Stomach (tissue), 9 donors: ENCODE results near the gene UFSP1. TPM values are rescaled to one million over a fixed set of nuclear protein-coding genes. Genes with fewer than 3 reads are reported as not detected.
A peak's percentile ranks its signal among the peaks of the same experiment; 100 is the strongest.

Experiments
- DNase-seq, 2 donors: peaks; one replicate each; pipeline versions ENCODE4 v3.0.0 to v3.0.0-alpha.2; 2013 to 2019
- H3K27ac ChIP-seq, 5 donors: fragments of 200-600 bp in 4 of 5; sonication (generic) in 4 of 5; one replicate each; pipeline ENCODE4 v1.5.1; 2013 to 2019; ENCODE audit warnings: mild to moderate bottlenecking in 1 of 5, moderate library complexity in 1 of 5
- H3K27me3 ChIP-seq, 3 donors: fragments of 200-600 bp; sonication (generic); one replicate each; pipeline ENCODE4 v1.5.1; 2017 to 2019; ENCODE audit warnings: mixed run types in 1 of 3
- H3K36me3 ChIP-seq, 4 donors: fragments of 200-600 bp; sonication (generic); 1 replicate in 3 of 4; 2 replicates in 1 of 4; pipeline ENCODE4 v1.5.1; 2016 to 2019
- H3K4me1 ChIP-seq, 4 donors: fragments of 200-600 bp; sonication (generic); one replicate each; pipeline ENCODE4 v1.5.1; 2016 to 2019
- H3K4me3 ChIP-seq, 4 donors: fragments of 200-600 bp; sonication (generic) in 3 of 4; one replicate each; pipeline ENCODE4 v1.5.1; 2016 to 2019; ENCODE audit warnings: mild to moderate bottlenecking in 1 of 4
- H3K9me3 ChIP-seq, 4 donors: fragments of 200-600 bp; sonication (generic); one replicate each; pipeline ENCODE4 v1.5.1; 2016 to 2019
- CTCF ChIP-seq, 7 experiments: fragments of 450-650 bp in 4 of 7; fragments of 200-600 bp in 3 of 7; sonication (generic) in 3 of 7; IDR thresholded peaks; one replicate each; pipeline ENCODE4 v1.5.1; 2016 to 2019; ENCODE audit warnings: antibody characterized with exemption in 7 of 7, control low read depth in 2 of 7, mild to moderate bottlenecking in 1 of 7
- EP300 ChIP-seq: sonication (generic); formaldehyde crosslinking; IDR thresholded peaks from one replicate; pipeline ENCODE4 v1.6.1; 2017; ENCODE audit warnings: antibody characterized with exemption
- POLR2A ChIP-seq, 4 donors: fragments of 450-650 bp; IDR thresholded peaks; one replicate each; pipeline ENCODE4 v1.6.1; 2016; ENCODE audit warnings: antibody characterized with exemption in 4 of 4, control low read depth in 2 of 4, mild to moderate bottlenecking in 1 of 4, moderate library complexity in 1 of 4
- POLR2AphosphoS5 ChIP-seq, 3 donors: sonication (generic); formaldehyde crosslinking; IDR thresholded peaks; one replicate each; pipeline ENCODE4 v1.6.1; 2016; ENCODE audit warnings: antibody characterized with exemption in 3 of 3
- WGBS, 5 donors: extraction: QIAGEN DNeasy Blood & Tissue Kit in 3 of 5; methylation state at CpG; one replicate each; pipeline versions ENCODE4 v1.1.5 to v1.1.7; 2013 to 2018; 5-methylcytosine and 5-hydroxymethylcytosine counted together
- intact Hi-C: fragments of 100-400 bp; cut with DNase I; formaldehyde crosslinking; loops from one replicate; pipeline ENCODE4 v1.15.1; 2023; ENCODE audit warnings: low total_unique reads
- polyA plus RNA-seq, 3 donors: library from polyadenylated mRNA; stranded (reverse); fragments of 200-250 nt; gene quantifications; one replicate each; pipeline ENCODE4 v1.2.3, GENCODE V29; 2013
- total RNA-seq, 5 donors: library from RNA; depleted of rRNA; stranded (reverse); fragments of >200 nt; gene quantifications; one replicate each; pipeline versions ENCODE4 v1.1.0 to v1.2.3, GENCODE V29; 2014 to 2016
- donor health status: healthy with polysubstance abuse.
- donor health status: Bipolar disorder and iron deficiency.
- donor health status: healthy.

UFSP1 gene
- total and polyA plus RNA-seq, 8 donors, result 0.73 to 22.6 (median 4.1) TPM; not detected in 3

GRCh38 chr7:100864263-100864845, 25.2 kb downstream of the UFSP1 start:
- H3K4me1 ChIP-seq, result peaks cover 39 to 55% (median 51%) of the 10 kb centered on the region in 4 donors
- 81 to 90% (median 88%) methylated on average over 12 of the region's 12 CpGs for WGBS, 5 donors
- peaks cover 17 to 35% (median 34%) of the 10 kb centered on the region in 4 donors for H3K36me3 ChIP-seq
- H3K9me3 ChIP-seq, result no peaks in the 10 kb centered on the region
- H3K27ac ChIP-seq, result peak overlapping the region in 1 of 5 donors; percentile 24
- H3K4me3 ChIP-seq, result no peak overlapping the region
- no peak for TF ChIP-seq CTCF (IDR thresholded peaks at IDR 0.05)
- no peak for TF ChIP-seq EP300
- no peak for TF ChIP-seq POLR2A (IDR thresholded peaks at IDR 0.05)
- TF ChIP-seq POLR2AphosphoS5 (IDR thresholded peaks at IDR 0.05), result no peak
- no peak for DNase-seq
- H3K27me3 ChIP-seq, result no peaks in the 10 kb centered on the region
- intact Hi-C loops, result no loop called here

DNA sequence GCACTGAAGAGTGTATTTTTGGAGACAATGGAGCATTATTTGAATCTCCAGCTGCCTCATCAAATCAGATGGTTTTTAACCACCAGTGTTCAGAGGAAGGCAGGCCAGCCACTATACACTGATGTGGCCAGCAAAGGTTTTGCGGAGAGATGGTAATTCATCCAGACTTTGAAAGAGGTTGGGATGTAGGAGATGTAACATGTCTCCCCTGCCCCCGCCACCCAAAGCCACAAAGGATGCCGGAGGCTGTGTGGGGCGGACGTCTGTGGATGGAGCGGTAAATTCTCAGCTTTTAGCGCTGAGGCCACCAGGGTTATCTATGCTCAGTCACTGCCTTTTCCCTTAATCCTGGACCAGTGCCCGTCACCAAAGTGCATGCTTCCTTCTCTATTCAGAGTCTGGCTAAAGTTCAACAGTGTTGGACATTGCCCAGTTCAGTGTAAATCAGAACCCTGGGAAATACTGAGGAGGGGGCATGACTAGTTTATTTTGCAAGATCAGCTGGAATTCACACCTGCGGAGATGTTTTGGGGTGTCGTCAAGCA, 26.0 kb downstream of the UFSP1 start:
- Histone ChIP-seq H3K4me3 (no peak overlapping the region), H3K9me3 (no peaks in the 10 kb centered on the region), H3K27ac (peak overlapping the region in 1 of 5 donors; percentile 20), H3K4me1 (peaks cover 31 to 46% (median 44%) of the 10 kb centered on the region in 4 donors), H3K27me3 (no peaks in the 10 kb centered on the region), H3K36me3 (peaks cover 17 to 44% (median 42%) of the 10 kb centered on the region in 4 donors)
- intact Hi-C loops, result no loop called here
- TF ChIP-seq CTCF (IDR thresholded peaks at IDR 0.05), result no peak
- no peak for TF ChIP-seq POLR2A (IDR thresholded peaks at IDR 0.05)
- DNase-seq, result peak; percentile 51 to 76
- 22 to 46% (median 39%) methylated on average over 10 of the region's 10 CpGs for WGBS, 5 donors

- WGBS, 5 donors, result 92 to 97% (median 94%) methylated on average over 13 to 14 of the region's 14 CpGs
- Histone ChIP-seq H3K4me1 (peaks cover 15 to 28% (median 26%) of the 10 kb centered on the region in 4 donors), H3K27ac (no peak overlapping the region), H3K9me3 (no peaks in the 10 kb centered on the region), H3K36me3 (peaks cover 17 to 61% (median 55%) of the 10 kb centered on the region in 4 donors), H3K27me3 (no peaks in the 10 kb centered on the region), H3K4me3 (no peak overlapping the region)
- DNase-seq, result no peak
- intact Hi-C loops, result no loop called here
- TF ChIP-seq POLR2AphosphoS5 (IDR thresholded peaks at IDR 0.05) (no peak), CTCF (IDR thresholded peaks at IDR 0.05) (no peak), EP300 (no peak), POLR2A (IDR thresholded peaks at IDR 0.05) (no peak)
These were observed 27.9 kb downstream of the UFSP1 start for GRCh38 chr7:100861616-100861985.

DNA sequence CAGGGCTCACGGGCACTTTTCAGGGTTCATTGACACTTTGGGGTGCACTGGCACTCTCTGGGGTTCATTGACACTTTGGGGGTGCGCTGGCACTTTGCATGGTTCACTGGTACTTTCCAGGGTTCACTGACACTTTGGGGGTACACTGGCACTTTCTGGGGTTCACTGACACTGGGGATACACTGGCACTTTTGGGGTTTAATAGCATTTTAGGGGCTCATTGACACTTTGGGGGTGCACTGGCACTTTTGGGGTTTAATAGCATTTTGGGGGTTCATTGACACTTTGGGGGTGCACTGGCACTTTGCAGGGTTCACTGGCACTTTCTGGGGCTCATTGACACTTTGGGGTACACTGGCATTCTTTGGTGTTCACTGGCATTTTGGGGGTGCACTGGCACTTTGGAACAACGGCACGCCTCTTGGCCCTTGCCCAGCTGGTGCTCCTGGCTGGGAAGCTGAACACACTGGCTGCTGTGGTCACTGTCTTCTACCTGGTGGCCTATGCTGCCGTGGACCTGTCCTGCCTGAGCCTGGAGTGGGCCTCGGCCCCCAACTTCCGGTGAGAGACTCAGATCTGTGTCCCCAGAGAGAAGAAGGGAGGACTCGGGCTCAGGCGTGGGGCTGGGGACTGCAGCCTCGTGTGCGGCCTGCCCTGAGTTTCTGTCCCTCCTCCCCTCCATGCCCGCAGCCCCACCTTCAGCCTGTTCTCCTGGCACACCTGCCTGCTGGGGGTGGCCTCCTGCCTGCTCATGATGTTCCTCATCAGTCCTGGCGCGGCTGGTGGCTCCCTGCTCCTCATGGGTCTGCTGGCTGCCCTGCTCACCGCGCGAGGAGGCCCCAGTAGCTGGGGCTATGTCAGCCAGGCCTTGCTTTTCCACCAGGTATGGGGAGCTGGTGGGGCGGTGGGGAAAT, 28.6 kb downstream of the UFSP1 start:
- Histone ChIP-seq H3K27me3 (no peaks in the 10 kb centered on the region), H3K4me1 (peaks cover 9 to 21% (median 20%) of the 10 kb centered on the region in 4 donors), H3K36me3 (peaks cover 17 to 62% (median 57%) of the 10 kb centered on the region in 4 donors), H3K9me3 (no peaks in the 10 kb centered on the region), H3K27ac (no peak overlapping the region), H3K4me3 (no peak overlapping the region)
- intact Hi-C loops, result no loop called here
- DNase-seq, result no peak
- TF ChIP-seq POLR2AphosphoS5 (IDR thresholded peaks at IDR 0.05) (no peak), CTCF (IDR thresholded peaks at IDR 0.05) (no peak), EP300 (no peak), POLR2A (IDR thresholded peaks at IDR 0.05) (no peak)
- 87 to 97% (median 93%) methylated on average over 16 to 18 of the region's 18 CpGs for WGBS, 5 donors
